Activated CD4-positive, CD25-positive, alpha-beta regulatory T cell (primary cell): ENCODE results near the gene KSR1.

Source experiments
- DNase-seq, 4 experiments: peaks; one replicate each; lab custom pipeline; 2025; lab: John Stamatoyannopoulos, UW

Gene KSR1

GRCh38 chr17:27550974-27551505 is 94.8 kb downstream of the KSR1 start:
- DNase-seq: no peak

GRCh38 chr17:27551701-27552248 is 95.5 kb downstream of the KSR1 start:
- no peak for DNase-seq

- no peak for DNase-seq
Measured at GRCh38 chr17:27552276-27552732, 96.1 kb downstream of the KSR1 start.

- DNase-seq: no peak
Measured at GRCh38 chr17:27553019-27553511, 96.8 kb downstream of the KSR1 start.

- no peak for DNase-seq
Measured at GRCh38 chr17:27554152-27554551, 97.9 kb downstream of the KSR1 start.

- no peak for DNase-seq
Measured at GRCh38 chr17:27554911-27555310, 98.7 kb downstream of the KSR1 start.

- no peak for DNase-seq
Measured at GRCh38 chr17:27555339-27555738, 99.1 kb downstream of the KSR1 start.

- no peak for DNase-seq
Measured at GRCh38 chr17:27558341-27558740, 102.1 kb downstream of the KSR1 start.

GRCh38 chr17:27558842-27559505 is 102.7 kb downstream of the KSR1 start:
- no peak for DNase-seq

- no peak for DNase-seq
Measured at GRCh38 chr17:27559506-27560481, 103.5 kb downstream of the KSR1 start.

GRCh38 chr17:27560668-27561067 is 104.4 kb downstream of the KSR1 start:
- no peak for DNase-seq

GRCh38 chr17:27562777-27563455 is 106.7 kb downstream of the KSR1 start:
- DNase-seq: no peak

- DNase-seq: no peak
Measured at GRCh38 chr17:27563532-27563931, 107.3 kb downstream of the KSR1 start.

- no peak for DNase-seq
Measured at GRCh38 chr17:27564463-27564862, 108.2 kb downstream of the KSR1 start.

- no peak for DNase-seq
Measured at GRCh38 chr17:27565874-27566670, 109.8 kb downstream of the KSR1 start.

GRCh38 chr17:27566671-27567562 is 110.7 kb downstream of the KSR1 start:
- DNase-seq: no peak

GRCh38 chr17:27567563-27567859 is 111.3 kb downstream of the KSR1 start:
- no peak for DNase-seq

GRCh38 chr17:27568216-27568615 is 112.0 kb downstream of the KSR1 start:
- DNase-seq: no peak

- no peak for DNase-seq
Measured at GRCh38 chr17:27568811-27569210, 112.6 kb downstream of the KSR1 start.

GRCh38 chr17:27569257-27569722 is 113.0 kb downstream of the KSR1 start:
- peak in 1 of 4 experiments; percentile 7 for DNase-seq
